SH-SY5Y (cell line): ENCODE results near the gene PLAAT4.

ENCODE experiments used
- GATA2 ChIP-seq: IDR thresholded peaks from 2 replicates; pipeline ENCODE4 v1.6.1; 2011; ENCODE audit warnings: mild to moderate bottlenecking, low read depth, low read length
- GATA3 ChIP-seq: IDR thresholded peaks from 2 replicates; pipeline ENCODE4 v1.6.1; 2011; ENCODE audit warnings: low read depth, mild to moderate bottlenecking, low read length, moderate library complexity

DNA sequence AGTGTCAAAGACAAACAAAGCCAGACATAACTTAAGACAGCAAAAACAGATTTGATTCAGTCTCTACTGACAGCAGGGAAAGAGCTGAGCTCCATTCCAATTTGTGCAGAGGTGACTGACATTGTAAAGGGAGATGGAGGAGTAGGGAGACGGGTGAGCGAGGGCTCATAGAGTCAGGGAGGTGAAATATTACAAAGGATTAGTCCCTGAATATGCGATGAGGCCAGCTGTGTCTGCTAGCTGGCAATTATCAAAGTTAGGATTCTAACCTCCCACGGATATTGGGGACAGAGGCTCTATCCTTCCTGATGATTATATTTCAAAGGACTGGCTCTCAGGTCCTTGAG, 18.2 kb downstream of the PLAAT4 start:
- no peak for TF ChIP-seq GATA2
- no peak for TF ChIP-seq GATA3
